G401 (cell line): ENCODE results near the gene SLC4A4. TPM values are rescaled to one million over a fixed set of nuclear protein-coding genes. Genes with fewer than 3 reads are reported as not detected.

Source experiments
- DNase-seq: peaks from one replicate; pipeline ENCODE4 v3.0.0-alpha.2; 2015; ENCODE audit warnings: low spot score
- in situ Hi-C: cut with HindIII; loops from 2 replicates; pipeline ENCODE4 v1.10.0; 2016; ENCODE audit warnings: low sequenced_read_pairs, mixed read lengths
- total RNA-seq: library from RNA; depleted of rRNA; stranded (reverse); fragments of >200 nt; shearing (Covaris generic); gene quantifications from 2 replicates; pipeline ENCODE4 v1.2.3, GENCODE V29; 2014

SLC4A4 gene
- total RNA-seq, 1 experiment from 2014 or later, result 0.10 TPM

DNA sequence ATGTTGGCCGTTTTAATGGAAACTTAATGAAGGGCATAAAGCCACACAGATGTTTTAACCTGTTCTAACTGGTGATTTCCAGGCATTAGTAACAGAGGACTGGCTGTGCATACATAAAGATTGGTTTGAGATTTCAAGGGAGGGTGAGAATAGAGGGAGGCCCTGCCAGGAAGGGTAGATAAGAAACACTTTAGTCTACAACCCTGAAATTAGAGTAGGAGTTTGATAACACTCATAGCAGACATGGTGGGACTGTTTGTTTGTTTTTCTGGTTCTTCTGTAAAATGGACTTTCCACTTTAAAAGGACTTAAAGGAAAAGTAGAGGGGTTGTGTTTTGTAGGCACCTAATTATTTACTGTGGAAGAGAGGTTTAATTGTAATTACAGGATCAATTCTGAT lies 16.2 kb downstream of the SLC4A4 start:
- no peak for DNase-seq
- in situ Hi-C loops, result no loop called here

- no peak for DNase-seq
- in situ Hi-C loops, result no loop called here
Observed at GRCh38 chr4:71355971-71356370, 17.2 kb downstream of the SLC4A4 start.

DNA sequence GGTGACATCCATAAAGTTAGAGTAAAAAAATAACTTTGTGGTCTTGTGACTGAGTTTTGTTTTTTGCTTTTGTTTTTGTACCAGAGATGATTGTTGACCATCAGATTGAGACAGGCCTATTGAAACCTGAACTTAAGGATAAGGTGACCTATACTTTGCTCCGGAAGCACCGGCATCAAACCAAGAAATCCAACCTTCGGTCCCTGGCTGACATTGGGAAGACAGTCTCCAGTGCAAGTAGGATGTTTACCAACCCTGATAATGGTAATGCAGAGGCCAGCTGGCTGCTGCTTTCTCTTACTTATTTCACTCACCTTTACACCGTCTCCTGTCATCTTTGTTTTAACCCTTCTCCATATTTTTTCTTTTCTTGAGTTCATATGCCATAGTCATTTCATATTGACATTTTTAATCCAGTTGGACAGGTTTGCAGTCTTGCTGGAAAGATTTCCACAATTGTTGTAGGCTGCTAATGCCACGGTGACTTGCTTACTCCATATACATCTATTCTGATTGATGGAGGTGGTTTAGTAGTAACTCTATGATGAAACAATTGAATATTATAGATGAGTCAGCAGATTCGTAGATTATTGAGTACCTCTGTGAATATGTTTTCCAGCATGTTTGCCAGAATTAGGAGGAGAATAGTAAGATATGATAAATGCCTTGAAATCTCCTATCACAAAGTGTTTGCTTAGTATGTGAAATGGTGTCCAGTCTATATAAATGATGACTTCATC lies 18.3 kb downstream of the SLC4A4 start:
- in situ Hi-C loops, result no loop called here
- DNase-seq, result no peak

DNA sequence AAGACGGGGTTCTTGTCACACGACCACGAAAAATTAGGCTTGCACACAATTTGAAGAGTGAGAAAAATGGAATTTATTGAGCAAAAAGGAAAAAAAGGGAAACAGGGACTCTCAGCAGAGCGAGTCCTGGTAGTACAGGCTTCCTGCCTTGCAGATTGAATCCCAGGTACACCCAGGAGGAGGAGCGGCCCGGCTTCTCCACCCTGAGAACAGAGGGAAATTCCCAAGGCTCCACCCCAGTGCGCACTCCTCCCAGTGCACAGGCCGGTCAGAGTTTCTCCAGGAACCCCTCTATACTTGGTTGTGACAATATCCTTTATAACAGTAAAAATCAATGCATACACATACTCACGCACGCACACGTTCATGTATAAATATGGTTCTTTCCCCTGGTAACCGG lies 22.0 kb downstream of the SLC4A4 start:
- DNase-seq, result no peak
- in situ Hi-C loops, result no loop called here

DNA sequence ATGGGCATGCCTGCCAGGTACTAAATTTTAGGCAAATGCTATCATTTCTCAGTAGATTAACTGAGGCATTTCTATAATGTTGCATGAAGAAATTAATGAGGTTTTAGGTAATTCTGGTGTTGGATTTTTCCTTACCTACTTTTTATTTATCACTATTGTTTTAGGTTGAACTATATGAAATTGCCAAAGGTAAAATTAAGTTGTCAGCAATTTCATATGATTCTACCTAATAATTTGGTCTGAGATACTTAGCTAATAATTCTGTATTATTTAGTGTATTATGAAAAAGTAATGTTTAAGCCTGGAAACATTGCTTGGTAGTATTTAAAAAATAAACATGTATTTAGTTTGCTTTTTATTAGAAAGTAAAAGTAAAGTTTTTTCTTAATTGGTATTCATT lies 22.7 kb downstream of the SLC4A4 start:
- no peak for DNase-seq
- in situ Hi-C loops, result no loop called here

DNA sequence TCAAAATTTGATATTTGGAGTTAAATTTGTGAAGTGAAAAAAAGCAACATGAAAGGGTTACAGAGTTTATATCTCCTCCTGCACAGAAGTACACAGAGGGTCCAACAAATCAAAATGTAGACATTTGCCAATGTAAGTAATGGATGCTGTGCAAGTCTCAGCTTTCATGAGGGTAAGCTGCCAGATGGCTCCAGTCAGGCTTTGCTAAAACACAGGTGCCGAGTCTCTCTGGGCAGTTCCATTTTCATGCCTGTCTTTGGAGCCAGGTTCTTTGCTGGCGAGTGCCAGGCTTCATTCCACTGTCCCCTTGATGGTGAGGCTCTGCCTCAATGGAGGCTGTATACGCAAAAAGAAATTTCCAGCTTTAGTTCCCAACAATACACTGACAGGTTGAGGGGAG lies 27.9 kb downstream of the SLC4A4 start:
- peak; percentile 93 for DNase-seq

GRCh38 chr4:71367546-71367945 lies 28.7 kb downstream of the SLC4A4 start:
- peak; percentile 82 for DNase-seq
- in situ Hi-C loops, result no loop called here

More for the DNA sequence above, 27.9 kb downstream of the SLC4A4 start:
- in situ Hi-C loops, result no loop called here

DNA sequence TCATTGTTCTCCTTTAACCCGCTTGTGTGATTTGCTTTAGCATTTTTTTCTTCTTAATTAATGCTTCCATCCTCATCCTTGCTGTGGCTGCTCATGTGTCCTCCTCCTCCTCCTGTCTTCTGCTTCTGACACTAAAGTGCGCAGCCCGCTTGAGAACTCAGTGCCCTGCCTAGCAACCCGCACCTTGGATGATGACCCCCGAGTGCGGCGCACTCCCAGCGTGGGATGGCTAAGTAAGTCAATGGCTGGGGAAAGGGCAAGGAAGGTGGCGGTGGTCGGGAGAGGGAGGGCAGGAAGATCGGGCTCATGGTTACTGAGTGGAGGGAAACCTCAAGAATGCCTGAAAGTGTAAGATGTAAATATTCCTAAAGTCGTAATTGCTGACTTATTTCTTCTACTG lies 30.1 kb downstream of the SLC4A4 start:
- in situ Hi-C loops, result no loop called here
- DNase-seq, result no peak

- in situ Hi-C loops, result no loop called here
- no peak for DNase-seq
Observed at GRCh38 chr4:71369536-71369935, 30.7 kb downstream of the SLC4A4 start.

GRCh38 chr4:71375494-71375893 lies 36.7 kb downstream of the SLC4A4 start:
- in situ Hi-C loops, result no loop called here
- DNase-seq, result no peak

DNA sequence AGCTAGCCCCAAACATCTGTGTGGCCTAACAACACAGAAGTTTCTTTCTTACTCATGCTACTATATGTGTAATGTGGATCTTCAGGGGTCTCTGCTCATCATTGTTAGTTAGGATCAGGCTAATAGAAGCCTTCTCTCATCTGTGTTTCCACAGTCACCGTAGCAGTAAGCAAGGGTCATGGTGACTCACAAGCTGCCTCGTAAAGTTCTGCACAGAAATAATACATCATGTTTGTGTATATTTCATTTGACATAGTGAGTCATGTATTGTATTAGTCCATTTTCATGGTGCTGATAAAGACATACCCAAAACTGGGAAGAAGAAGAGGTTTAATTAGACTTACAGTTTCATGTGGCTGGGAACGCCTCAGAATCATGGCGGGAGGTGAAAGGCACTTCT lies 38.7 kb downstream of the SLC4A4 start:
- in situ Hi-C loops, result no loop called here
- no peak for DNase-seq

- DNase-seq, result no peak
- in situ Hi-C loops, result no loop called here
Observed at GRCh38 chr4:71379126-71379525, 40.3 kb downstream of the SLC4A4 start.

- in situ Hi-C loops, result no loop called here
- DNase-seq, result no peak
Observed at GRCh38 chr4:71380788-71381187, 42.0 kb downstream of the SLC4A4 start.

- no peak for DNase-seq
- in situ Hi-C loops, result no loop called here
Observed at GRCh38 chr4:71382125-71382899, 43.5 kb downstream of the SLC4A4 start.

- in situ Hi-C loops, result no loop called here
Observed at GRCh38 chr4:71382900-71383560, 44.2 kb downstream of the SLC4A4 start.

GRCh38 chr4:71383984-71384383 lies 45.2 kb downstream of the SLC4A4 start:
- in situ Hi-C loops, result no loop called here
- DNase-seq, result no peak

More at GRCh38 chr4:71382900-71383560, 44.2 kb downstream of the SLC4A4 start:
- DNase-seq, result no peak

DNA sequence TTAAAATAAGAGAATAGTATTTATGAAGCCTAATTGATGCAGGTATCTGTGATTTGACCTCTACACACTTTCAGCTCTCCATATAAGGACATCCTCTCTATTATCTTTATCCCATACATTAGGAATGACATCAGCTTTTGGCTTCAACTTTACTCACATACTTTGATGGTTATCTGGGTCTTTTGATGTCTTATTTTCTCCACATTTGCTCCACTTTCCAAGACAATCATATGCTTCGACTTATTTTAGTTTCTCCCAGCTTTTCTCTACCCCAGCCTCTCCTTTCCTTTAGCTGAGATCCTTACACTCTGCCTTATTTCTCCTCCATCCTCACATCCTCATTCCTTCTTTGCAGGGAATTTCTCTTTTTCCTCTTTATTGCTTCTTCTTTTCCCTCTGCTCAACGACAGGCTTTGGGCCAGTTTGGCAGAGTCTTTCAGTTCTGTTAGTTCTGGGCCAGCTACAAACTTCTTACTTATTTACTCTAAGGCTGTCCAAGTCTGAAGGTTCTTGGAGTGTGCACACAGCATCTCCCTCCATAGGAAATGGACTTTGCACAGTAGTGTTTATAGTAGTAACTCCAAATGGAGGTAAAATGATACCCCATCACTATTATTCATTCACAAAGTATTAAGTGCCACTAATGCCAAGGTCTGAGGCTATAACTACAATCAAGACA lies 50.5 kb downstream of the SLC4A4 start:
- in situ Hi-C loops, result no loop called here
- no peak for DNase-seq

DNA sequence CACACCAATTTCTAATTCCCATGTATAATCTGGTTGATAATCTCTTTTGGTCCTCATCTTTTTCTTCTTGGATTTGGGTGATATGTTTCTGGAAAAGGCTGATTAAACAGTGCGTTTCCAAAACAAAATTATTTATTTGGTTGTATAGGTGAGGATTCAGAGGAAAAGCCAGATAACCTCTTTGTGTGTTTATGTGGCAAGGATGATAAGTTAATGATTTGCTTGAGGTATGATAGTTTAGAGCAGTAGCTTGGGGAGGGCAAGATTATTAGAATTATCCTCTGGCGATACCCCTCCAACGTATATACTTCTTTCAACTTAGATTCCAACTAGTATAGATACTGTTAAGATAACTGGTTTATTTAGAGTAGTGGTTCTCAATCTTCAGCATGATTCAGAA lies 53.3 kb downstream of the SLC4A4 start:
- no peak for DNase-seq
- in situ Hi-C loops, result no loop called here

DNA sequence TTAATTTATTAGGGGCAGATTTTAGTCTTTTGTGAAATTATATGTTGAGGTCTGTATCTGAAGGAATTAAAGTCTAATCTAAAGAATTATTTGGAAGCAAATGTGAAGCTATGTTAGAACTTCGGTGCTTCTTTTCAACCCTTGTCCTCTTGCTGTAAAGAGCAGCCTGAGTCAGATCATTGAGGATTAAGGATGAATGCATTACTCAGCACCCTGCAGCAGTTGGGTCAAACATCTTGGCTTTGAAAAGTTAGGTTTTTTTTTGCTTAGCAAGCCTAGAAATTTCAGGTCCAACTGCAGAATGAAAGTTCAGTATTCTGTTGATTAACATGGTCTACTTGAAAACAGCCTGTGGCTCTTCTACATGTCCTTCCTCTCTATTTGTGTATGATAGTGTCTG lies 57.6 kb downstream of the SLC4A4 start:
- no peak for DNase-seq
- in situ Hi-C loops, result no loop called here

DNA sequence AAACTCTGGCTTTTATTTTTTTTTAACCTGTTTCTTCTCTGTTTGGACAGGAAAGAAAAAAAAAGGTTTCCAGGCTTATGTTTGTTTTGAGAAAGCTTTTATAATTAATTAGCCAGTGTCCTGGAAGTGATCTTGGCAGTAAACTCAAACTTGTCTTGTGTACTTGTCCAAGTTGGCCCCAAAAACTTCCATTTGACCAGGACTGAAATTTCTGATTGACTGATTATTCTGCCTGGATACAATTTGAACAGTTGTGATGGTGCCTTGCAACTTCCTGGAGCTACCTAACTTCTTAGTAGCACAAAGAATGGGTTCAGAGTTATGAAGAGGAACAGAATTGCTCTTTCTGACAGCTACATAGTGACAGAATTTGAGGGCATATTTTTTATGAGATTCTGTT lies 62.0 kb downstream of the SLC4A4 start:
- in situ Hi-C loops, result no loop called here
- peak; percentile 26 for DNase-seq
